NCI-H1694 (cell line): ENCODE measurements around the gene ESR1.
"Not testable (repeated sequence)": the region's sequence is repeated elsewhere in the genome, so short reads cannot be mapped to it uniquely, and the experiment has no call there.

Experiments
- DNase-seq: peaks from one replicate; lab custom pipeline; 2025; lab: John Stamatoyannopoulos, UW

ESR1 gene

DNA sequence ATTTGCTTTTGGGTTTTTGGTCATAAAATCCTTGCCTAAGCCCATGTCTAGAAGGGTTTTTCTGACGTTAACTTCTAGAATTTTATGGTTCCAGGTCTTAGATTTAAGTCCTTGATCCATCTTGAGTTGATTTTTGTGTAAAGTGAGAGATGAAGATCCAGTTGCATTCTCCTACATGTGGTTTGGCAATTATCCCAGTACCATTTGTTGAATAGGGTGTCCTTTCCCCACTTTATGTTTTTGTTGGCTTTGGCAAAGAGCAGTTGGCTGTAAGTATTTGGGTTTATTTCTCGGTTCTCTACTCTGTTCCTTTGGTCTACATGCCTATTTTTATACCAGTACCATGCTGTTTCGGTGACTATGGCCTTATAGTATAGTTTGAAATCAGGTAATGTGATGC, 86.9 kb downstream of the ESR1 start:
- DNase-seq = not testable (repeated sequence)

DNA sequence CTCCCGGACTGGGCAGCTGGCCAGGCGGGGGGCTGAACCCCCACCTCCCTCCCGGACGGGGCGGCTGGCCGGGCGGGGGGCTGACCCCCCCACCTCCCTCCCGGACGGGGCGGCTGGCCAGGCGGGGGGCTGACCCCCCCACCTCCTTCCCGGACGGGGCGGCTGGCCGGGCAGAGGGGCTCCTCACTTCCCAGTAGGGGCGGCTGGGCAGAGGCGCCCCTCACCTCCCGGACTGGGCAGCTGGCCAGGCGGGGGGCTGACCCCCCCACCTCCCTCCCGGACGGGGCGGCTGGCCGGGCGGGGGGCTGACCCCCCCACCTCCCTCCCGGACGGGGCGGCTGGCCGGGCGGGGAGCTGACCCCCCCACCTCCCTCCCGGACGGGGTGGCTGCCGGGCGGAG, 91.7 kb downstream of the ESR1 start:
- not testable (repeated sequence) for DNase-seq

DNA sequence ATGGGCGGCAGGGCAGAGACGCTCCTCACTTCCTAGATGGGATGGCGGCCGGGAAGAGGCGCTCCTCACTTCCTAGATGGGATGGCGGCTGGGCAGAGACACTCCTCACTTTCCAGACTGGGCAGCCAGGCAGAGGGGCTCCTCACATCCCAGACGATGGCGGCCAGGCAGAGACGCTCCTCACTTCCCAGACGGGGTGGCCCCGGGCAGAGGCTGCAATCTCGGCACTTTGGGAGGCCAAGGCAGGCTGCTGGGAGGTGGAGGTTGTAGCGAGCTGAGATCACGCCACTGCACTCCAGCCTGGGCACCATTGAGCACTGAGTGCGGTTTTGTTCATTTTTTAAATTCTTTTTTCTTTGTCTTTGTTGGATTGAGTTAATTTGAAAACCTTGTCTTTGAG, 92.3 kb downstream of the ESR1 start:
- DNase-seq = not testable (repeated sequence)

DNA sequence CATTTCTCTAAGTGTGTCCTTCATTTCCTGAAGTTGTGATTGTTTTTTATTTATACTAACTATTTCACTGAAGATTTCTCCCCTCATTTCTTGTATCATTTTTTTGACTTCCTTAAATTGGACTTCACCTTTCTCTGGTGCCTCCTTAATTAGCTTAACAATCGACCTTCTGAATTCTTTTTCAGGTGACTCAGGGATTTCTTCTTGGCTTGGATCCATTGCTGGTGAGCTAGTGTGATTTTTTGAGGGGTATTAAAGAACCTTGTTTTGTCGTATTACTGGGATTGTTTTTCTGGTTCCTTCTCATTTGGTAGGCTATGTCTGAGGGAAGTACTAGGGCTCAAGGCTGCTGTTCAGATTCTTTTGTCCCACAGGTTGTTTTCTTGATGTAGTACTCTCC, 92.8 kb downstream of the ESR1 start:
- DNase-seq = no peak

DNA sequence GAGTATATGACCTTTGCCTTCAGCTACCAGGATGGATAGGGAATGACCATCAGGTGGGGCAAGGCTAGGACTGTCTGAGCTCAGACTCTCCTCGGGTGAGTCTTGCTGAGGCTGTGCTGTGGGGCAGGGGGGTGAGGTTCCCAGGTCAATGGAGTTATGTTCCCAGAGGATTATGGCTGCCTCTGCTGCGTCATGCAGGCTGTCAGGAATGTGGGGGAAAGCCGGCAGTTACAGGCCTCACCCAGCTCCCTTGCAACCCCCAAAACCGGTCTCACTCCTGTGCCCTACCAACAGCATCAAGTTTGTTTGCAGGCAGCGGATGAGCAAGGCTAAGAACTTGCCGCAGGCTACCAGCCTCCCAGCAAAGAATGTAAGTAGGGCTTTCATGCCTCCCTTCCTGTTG, 93.5 kb downstream of the ESR1 start:
- DNase-seq = no peak

- DNase-seq = no peak
These were observed 97.1 kb downstream of the ESR1 start for GRCh38 chr6:151904631-151905030.

GRCh38 chr6:151905072-151905471, 97.6 kb downstream of the ESR1 start:
- no peak for DNase-seq

- DNase-seq = no peak
These were observed 98.4 kb downstream of the ESR1 start for GRCh38 chr6:151905854-151906253.

GRCh38 chr6:151911401-151911800, 103.9 kb downstream of the ESR1 start:
- no peak for DNase-seq

GRCh38 chr6:151914484-151914883, 107.0 kb downstream of the ESR1 start:
- no peak for DNase-seq

DNA sequence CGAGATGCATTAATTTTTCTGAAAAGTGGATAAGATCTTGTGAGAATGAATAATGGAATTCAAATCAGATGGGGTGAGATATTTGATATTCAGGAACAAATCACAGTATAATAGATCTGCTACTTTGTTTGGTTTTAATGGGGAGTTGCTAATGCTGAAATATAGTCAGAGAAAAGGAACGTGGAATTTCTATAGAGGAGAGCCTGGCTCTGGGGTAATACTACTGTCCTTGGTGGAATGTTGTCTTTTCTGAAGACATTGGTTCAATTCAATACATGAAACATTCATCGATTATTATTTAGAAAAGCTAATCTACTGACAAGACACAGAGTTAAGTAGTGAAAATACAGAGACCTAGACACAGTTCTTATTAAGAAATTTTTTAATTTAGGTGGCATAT, 108.6 kb downstream of the ESR1 start:
- no peak for DNase-seq

DNA sequence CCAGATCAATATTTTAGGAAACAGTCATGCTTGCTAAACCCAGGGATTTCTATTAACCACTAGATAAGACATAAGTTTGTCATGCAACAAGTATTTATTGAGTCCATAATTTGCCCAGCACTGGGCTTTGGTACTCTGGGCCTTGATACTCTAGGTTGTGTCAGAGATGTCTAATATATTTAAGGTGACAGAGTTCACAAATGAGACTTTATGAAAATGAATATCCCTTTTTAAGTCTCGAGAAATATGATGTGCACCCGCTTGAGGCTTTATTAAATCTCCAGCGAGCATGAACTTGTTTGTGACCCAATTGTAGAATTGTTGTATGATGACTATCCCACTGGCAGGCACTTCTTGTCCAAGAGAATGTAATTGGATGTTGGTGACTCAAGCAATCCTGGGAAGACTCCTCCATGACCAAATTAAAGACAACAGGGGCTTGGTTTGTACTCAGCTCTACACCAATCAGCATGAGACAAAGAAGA, 109.2 kb downstream of the ESR1 start:
- no peak for DNase-seq

- DNase-seq = no peak
These were observed 110.2 kb downstream of the ESR1 start for GRCh38 chr6:151917531-151918329.

DNA sequence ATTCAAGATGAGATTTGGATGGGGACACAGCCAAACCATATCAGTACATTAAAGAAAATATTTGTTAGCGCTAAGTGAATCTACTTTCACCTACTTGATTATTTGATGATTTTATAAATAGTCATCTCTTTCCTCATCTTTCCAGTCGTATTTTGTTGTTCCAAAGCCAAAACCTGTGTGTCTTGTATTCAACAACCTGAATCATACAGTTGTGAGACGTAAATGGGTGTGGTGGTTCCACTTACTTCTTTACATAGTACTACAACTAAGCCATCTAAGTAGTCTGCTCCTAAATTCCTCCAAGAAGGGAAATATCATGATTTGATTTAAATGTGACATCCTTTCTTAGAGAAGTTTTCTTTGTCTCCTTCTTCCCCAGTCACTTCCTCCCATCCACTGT, 132.8 kb downstream of the ESR1 start:
- no peak for DNase-seq

- no peak for DNase-seq
These were observed 140.7 kb downstream of the ESR1 start for GRCh38 chr6:151948002-151948743.

DNA sequence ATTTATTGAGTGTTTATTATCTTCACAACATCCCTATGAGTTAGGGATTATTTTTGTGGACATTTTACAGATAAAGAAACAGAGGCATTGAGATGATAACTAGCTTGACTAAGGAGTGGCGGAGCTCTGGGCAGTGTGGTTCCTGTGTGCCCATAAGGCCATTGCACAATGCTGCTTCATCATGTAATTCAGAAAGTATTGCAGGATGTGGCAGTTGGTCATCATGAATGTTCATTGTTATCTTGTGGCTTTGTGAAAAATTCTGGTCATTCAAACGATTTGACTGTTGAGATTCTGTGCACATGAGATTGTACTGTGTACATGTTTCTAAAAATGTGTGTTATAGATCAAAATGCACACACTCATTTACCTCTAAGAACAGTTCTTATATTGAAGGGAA, 150.8 kb downstream of the ESR1 start:
- DNase-seq = no peak

DNA sequence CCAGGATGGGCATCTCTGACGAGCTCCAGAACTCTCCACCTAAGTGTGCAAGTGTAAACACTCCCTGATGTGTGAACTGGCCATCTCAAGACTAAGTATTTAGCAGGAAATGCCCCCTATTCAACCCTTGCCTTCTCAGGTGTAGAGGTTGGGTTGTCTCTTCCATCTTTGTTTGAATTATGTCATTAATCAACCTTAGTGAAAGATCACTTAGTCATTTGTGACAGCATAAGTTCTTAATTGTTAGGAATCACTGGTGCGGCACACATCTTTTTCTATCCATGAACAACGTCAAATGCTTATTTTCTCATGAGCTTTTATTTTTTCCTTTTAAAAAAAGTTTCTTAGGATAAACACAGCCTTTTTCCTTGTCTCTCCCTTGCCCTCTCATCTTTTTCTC, 151.6 kb downstream of the ESR1 start:
- no peak for DNase-seq

- no peak for DNase-seq
These were observed 154.3 kb downstream of the ESR1 start for GRCh38 chr6:151961809-151962208.

DNA sequence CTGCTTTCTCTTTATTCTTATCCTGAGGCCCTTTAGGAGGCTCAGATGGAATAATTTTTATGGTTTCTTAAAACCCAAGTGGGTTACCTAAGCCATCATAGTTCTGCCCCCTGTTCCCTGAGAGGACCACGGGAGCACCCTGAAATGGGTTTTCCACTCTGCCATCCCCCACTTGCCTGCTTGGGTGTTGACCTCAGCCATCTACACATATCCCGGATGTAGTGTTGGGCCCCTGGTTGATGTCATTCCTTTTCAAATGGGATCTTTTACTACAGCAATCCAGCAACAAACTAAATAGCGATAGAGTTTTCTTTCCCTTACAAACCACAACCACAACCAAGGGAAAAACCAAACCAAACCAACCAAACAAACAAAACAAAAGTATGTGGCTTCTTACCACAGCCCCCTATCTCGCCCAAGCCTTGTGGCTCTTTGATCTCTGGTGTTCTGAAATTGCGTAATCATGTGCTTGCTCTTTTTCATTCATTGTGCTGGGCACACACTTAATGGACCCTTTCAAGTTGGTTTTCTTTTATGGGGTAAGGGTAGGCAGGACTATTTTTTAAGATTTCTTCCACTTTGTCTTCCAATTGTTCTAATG, 154.9 kb downstream of the ESR1 start:
- DNase-seq = no peak

GRCh38 chr6:151963001-151963400, 155.5 kb downstream of the ESR1 start:
- no peak for DNase-seq

- not testable (repeated sequence) for DNase-seq
These were observed 156.9 kb downstream of the ESR1 start for GRCh38 chr6:151964412-151964811.

GRCh38 chr6:151974061-151974617, 166.7 kb downstream of the ESR1 start:
- DNase-seq = no peak

- DNase-seq = no peak
These were observed 168.3 kb downstream of the ESR1 start for GRCh38 chr6:151975795-151976194.
